Psoas muscle (tissue), 8 donors: Measurements from ENCODE around the gene NLRP3. TPM values are rescaled to one million over a fixed set of nuclear protein-coding genes. Genes with fewer than 3 reads are reported as not detected.

Source experiments
- ATAC-seq, 4 donors: fragments of 200-7000 bp; cut with Tn5 transposase; one replicate each; pipeline ENCODE4 v1.9.1; 2020; ENCODE audit warnings: moderate library complexity in 3 of 4, mild to moderate bottlenecking in 2 of 4
- DNase-seq, 2 donors: peaks; one replicate each; pipeline ENCODE4 v3.0.0-alpha.2; 2020
- H3K27ac ChIP-seq: fragments of 200-600 bp; one replicate; pipeline ENCODE4 v1.8.0; 2022
- H3K27me3 ChIP-seq, 3 donors: fragments of 200-600 bp in 1 of 3; one replicate each; pipeline versions ENCODE4 v1.6.1 to v1.8.0; 2013 to 2022; ENCODE audit warnings: low read length in 2 of 3, mild to moderate bottlenecking in 2 of 3, moderate library complexity in 1 of 3; ENCODE audit not compliant: insufficient read depth in 3 of 3
- H3K36me3 ChIP-seq, 2 donors: fragments of 200-600 bp in 1 of 2; one replicate each; pipeline versions ENCODE4 v1.6.1 to v1.8.0; 2013 to 2022; ENCODE audit warnings: low read depth in 1 of 2, mild to moderate bottlenecking in 1 of 2, moderate library complexity in 1 of 2; ENCODE audit not compliant: insufficient read depth in 1 of 2
- H3K4me1 ChIP-seq: fragments of 200-600 bp; one replicate; pipeline ENCODE4 v1.8.0; 2022
- H3K4me3 ChIP-seq: fragments of 200-600 bp; one replicate; pipeline ENCODE4 v1.8.0; 2022; ENCODE audit warnings: mild to moderate bottlenecking
- H3K9me3 ChIP-seq: fragments of 200-600 bp; one replicate; pipeline ENCODE4 v1.8.0; 2022
- WGBS, 3 donors: extraction: QIAGEN DNeasy Blood & Tissue Kit; methylation state at CpG; one replicate each; pipeline versions ENCODE4 v1.1.6 to v1.1.7; 2013; 5-methylcytosine and 5-hydroxymethylcytosine counted together
- intact Hi-C, 2 donors: fragments of 100-400 bp; cut with DNase I; formaldehyde crosslinking; loops; one replicate each; pipeline versions ENCODE4 v1.11.0 to v1.14.2; 2022
- polyA plus RNA-seq, 3 donors: library from polyadenylated mRNA; stranded (reverse); fragments of 200-250 nt; gene quantifications; one replicate each; pipeline ENCODE4 v1.2.3, GENCODE V29; 2013
- total RNA-seq, 4 donors: library from RNA; stranded (reverse); fragmentation: NEBNext Ultra II Directional in 2 of 4; extraction: Animal tissue kit (Norgen Biotek cat#: 25700) in 2 of 4; gene quantifications; one replicate each; pipeline versions ENCODE4 v1.2.1 to v1.2.4, GENCODE V29; 2021 to 2023
- TF ChIP-seq, protein P1 (sequence below): fragments of 200-600 bp; IDR thresholded peaks from one replicate; pipeline ENCODE4 v1.8.0; 2022; ENCODE audit warnings: antibody characterized with exemption
- donor health status: healthy with polysubstance abuse.
- donor health status: DM: no; HTN: no; CAD: no; lungs with moderate emphysema.
- donor health status: Bipolar disorder and iron deficiency.
- donor health status: healthy.
- donor health status: DM: yes; HTN: yes; CAD: no.
- donor health status: DM: no; HTN: no; CAD: no.
- donor health status: DM: no; HTN: no; CAD: no.
- donor health status: DM: yes; HTN: yes; CAD: no.

Gene NLRP3
- total and polyA plus RNA-seq, 7 donors, result 0.07 to 0.98 (median 0.27) TPM

DNA sequence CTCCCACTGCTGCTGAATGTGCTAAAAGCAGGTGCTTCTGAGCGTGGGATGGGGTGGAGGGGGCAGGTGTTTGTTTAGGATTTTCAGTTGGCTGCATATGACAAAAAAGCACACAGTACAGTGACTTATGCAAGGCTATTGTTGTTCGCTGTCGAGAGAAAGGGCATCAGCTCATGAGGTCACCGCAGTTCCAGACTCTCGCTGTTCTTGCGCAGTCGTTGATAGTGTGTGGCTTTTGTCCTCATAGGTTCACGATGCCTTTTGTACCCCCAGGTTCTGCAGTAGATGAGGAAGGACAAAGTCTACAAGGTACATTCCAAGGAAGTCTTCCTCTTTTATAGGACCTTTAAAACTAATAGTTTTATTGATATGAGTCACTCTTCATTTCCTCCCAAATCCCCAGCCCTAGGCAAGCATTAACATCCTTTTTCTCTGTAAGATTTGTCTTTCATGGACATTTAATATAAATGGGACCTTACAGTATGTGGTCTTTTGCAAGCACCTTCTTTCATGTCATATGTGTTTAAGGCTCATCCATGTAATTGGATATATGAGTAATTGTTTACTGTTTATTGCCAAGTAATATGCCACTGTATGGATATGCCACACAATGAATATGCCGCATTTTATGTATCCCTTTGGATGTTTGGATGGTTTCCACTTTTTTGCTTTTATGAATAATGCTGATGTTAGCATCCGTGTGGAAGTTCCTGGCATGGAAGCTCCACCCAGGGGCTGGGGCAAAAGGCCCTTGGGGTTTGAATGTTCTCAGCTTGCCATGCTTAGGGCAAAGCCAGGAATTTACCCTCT lies 14.5 kb upstream of the NLRP3 start:
- ATAC-seq (no peak), DNase-seq (no peak)
- TF ChIP-seq, protein P1, sequence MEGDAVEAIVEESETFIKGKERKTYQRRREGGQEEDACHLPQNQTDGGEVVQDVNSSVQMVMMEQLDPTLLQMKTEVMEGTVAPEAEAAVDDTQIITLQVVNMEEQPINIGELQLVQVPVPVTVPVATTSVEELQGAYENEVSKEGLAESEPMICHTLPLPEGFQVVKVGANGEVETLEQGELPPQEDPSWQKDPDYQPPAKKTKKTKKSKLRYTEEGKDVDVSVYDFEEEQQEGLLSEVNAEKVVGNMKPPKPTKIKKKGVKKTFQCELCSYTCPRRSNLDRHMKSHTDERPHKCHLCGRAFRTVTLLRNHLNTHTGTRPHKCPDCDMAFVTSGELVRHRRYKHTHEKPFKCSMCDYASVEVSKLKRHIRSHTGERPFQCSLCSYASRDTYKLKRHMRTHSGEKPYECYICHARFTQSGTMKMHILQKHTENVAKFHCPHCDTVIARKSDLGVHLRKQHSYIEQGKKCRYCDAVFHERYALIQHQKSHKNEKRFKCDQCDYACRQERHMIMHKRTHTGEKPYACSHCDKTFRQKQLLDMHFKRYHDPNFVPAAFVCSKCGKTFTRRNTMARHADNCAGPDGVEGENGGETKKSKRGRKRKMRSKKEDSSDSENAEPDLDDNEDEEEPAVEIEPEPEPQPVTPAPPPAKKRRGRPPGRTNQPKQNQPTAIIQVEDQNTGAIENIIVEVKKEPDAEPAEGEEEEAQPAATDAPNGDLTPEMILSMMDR, result no peak
- intact Hi-C loops, result no loop called here
- Histone ChIP-seq H3K9me3 (no peaks in the 10 kb centered on the region), H3K4me3 (no peak overlapping the region), H3K4me1 (no peaks in the 10 kb centered on the region), H3K36me3 (no peaks in the 10 kb centered on the region), H3K27me3 (no peaks in the 10 kb centered on the region), H3K27ac (no peak overlapping the region)
- WGBS, 3 donors, result 77 to 79% (median 79%) methylated on average over 10 of the region's 10 CpGs

DNA sequence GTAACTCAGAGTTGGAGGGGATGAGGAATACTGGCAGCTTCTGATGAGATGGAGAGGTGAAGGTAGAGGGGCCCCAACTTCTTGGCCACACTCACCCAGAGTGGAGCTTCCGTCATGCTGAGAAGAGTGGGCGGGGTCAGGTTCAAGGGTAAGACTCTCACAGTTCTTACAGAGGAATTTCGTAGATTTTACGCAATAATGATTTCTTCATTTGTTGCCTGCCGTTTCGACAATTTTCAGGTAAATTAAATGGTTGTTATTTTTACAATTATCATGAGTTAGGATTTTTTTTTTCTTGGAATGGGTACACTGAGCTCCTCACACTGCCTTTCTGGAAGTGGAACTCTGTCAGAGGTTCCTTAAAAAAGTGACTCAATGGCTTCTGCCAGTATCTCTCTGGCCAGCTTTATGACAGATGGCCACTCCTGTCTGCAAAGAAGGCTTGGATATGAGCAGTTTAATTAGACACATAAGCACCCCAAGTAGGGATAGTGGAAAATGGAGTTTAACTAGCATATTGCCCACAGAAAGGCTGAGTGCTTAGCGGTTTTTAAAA lies 13.8 kb upstream of the NLRP3 start:
- Histone ChIP-seq H3K4me1 (no peaks in the 10 kb centered on the region), H3K9me3 (no peaks in the 10 kb centered on the region), H3K36me3 (no peaks in the 10 kb centered on the region), H3K4me3 (no peak overlapping the region), H3K27ac (no peak overlapping the region), H3K27me3 (no peaks in the 10 kb centered on the region)
- intact Hi-C loops, result no loop called here
- no peak for DNase-seq
- 71 to 79% (median 75%) methylated on average over 7 of the region's 7 CpGs for WGBS, 3 donors
- no peak for ATAC-seq
- TF ChIP-seq, protein P1, result no peak

DNA sequence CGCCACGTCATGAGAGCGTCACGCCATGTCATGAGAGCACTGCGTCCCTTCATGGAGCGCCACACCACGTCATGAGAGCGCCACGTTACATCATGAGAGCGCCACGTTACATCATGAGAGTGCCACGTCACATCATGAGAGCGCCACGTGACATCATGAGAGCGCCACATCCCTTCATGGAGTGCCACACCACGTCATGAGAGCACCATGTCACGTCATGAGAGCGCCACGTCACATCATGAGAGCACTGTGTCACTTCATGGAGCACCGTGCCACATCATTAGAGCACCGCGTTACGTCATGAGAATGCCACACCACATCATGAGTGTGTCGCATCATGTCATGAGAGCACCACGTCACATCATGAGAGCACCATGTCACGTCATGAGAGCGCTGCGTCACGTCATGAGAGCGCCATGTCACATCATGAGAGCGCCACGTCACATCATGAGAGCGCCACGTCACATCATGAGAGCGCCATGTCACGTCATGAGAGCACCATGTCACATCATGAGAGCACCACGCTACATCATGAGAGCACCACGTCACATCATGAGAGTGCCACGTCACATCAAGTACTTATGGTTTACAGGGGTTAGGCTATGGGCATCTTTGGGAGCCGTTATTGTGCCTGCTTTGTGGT lies 9.8 kb upstream of the NLRP3 start:
- Histone ChIP-seq H3K27ac (no peak overlapping the region), H3K4me1 (no peaks in the 10 kb centered on the region), H3K36me3 (no peaks in the 10 kb centered on the region), H3K4me3 (no peak overlapping the region), H3K9me3 (no peaks in the 10 kb centered on the region), H3K27me3 (no peaks in the 10 kb centered on the region)
- TF ChIP-seq, protein P1, result no peak
- 92 to 93% (median 93%) methylated on average over 26 to 40 of the region's 40 CpGs for WGBS, 3 donors
- intact Hi-C loops, result no loop called here
- ATAC-seq (no peak), DNase-seq (no peak)

DNA sequence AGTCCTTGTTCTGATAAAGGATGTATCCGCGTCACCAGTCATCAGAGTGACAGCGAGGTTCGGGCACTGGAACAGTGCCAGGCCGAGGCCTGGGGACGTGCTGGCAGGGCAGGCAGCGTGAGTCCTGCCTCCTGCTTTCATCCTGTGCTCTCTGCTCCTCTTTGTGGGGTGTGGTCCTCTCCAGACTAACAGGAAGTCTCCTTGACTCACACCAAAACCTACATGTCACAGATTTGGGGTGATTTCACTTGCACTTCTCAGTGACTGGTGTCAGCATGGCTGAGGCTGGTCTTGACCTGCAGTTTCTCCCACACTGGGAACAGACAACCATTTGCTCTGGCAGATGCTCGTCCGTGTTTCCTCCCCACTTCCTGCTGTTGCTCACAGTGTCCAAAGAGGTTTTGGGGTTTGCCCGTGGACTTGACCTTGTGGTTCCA lies 8.8 kb upstream of the NLRP3 start:
- no peak overlapping the region for H3K4me3 ChIP-seq
- peak in 2 of 4 donors; percentile 17 to 51 for ATAC-seq

More for the DNA sequence above, 8.8 kb upstream of the NLRP3 start:
- TF ChIP-seq, protein P1, result no peak
- peak in 1 of 2 donors; percentile 31 for DNase-seq
- intact Hi-C loops, result no loop called here
- WGBS, 3 donors, result 69 to 74% (median 74%) methylated on average over 10 of the region's 10 CpGs
- H3K27ac ChIP-seq, result no peak overlapping the region
- H3K4me1 ChIP-seq, result no peaks in the 10 kb centered on the region
- H3K9me3 ChIP-seq, result no peaks in the 10 kb centered on the region
- no peaks in the 10 kb centered on the region for H3K36me3 ChIP-seq
- H3K27me3 ChIP-seq, result no peaks in the 10 kb centered on the region
